Stomach (tissue), 9 donors: Measurements from ENCODE around the gene KRTAP5-9. TPM values are rescaled to one million over a fixed set of nuclear protein-coding genes. Genes with fewer than 3 reads are reported as not detected.
A peak's percentile ranks its signal among the peaks of the same experiment; 100 is the strongest.
"Not testable (repeated sequence)": the region's sequence is repeated elsewhere in the genome, so short reads cannot be mapped to it uniquely, and the experiment has no call there.

ENCODE experiments used
- DNase-seq, 2 donors: peaks; one replicate each; pipeline versions ENCODE4 v3.0.0 to v3.0.0-alpha.2; 2013 to 2019
- H3K27ac ChIP-seq, 5 donors: fragments of 200-600 bp in 4 of 5; sonication (generic) in 4 of 5; one replicate each; pipeline ENCODE4 v1.5.1; 2013 to 2019; ENCODE audit warnings: mild to moderate bottlenecking in 1 of 5, moderate library complexity in 1 of 5
- H3K27me3 ChIP-seq, 3 donors: fragments of 200-600 bp; sonication (generic); one replicate each; pipeline ENCODE4 v1.5.1; 2017 to 2019; ENCODE audit warnings: mixed run types in 1 of 3
- H3K36me3 ChIP-seq, 4 donors: fragments of 200-600 bp; sonication (generic); 1 replicate in 3 of 4; 2 replicates in 1 of 4; pipeline ENCODE4 v1.5.1; 2016 to 2019
- H3K4me1 ChIP-seq, 4 donors: fragments of 200-600 bp; sonication (generic); one replicate each; pipeline ENCODE4 v1.5.1; 2016 to 2019
- H3K4me3 ChIP-seq, 4 donors: fragments of 200-600 bp; sonication (generic) in 3 of 4; one replicate each; pipeline ENCODE4 v1.5.1; 2016 to 2019; ENCODE audit warnings: mild to moderate bottlenecking in 1 of 4
- H3K9me3 ChIP-seq, 4 donors: fragments of 200-600 bp; sonication (generic); one replicate each; pipeline ENCODE4 v1.5.1; 2016 to 2019
- CTCF ChIP-seq, 7 experiments: fragments of 450-650 bp in 4 of 7; fragments of 200-600 bp in 3 of 7; sonication (generic) in 3 of 7; IDR thresholded peaks; one replicate each; pipeline ENCODE4 v1.5.1; 2016 to 2019; ENCODE audit warnings: antibody characterized with exemption in 7 of 7, control low read depth in 2 of 7, mild to moderate bottlenecking in 1 of 7
- EP300 ChIP-seq: sonication (generic); formaldehyde crosslinking; IDR thresholded peaks from one replicate; pipeline ENCODE4 v1.6.1; 2017; ENCODE audit warnings: antibody characterized with exemption
- POLR2A ChIP-seq, 4 donors: fragments of 450-650 bp; IDR thresholded peaks; one replicate each; pipeline ENCODE4 v1.6.1; 2016; ENCODE audit warnings: antibody characterized with exemption in 4 of 4, control low read depth in 2 of 4, mild to moderate bottlenecking in 1 of 4, moderate library complexity in 1 of 4
- POLR2AphosphoS5 ChIP-seq, 3 donors: sonication (generic); formaldehyde crosslinking; IDR thresholded peaks; one replicate each; pipeline ENCODE4 v1.6.1; 2016; ENCODE audit warnings: antibody characterized with exemption in 3 of 3
- WGBS, 5 donors: extraction: QIAGEN DNeasy Blood & Tissue Kit in 3 of 5; methylation state at CpG; one replicate each; pipeline versions ENCODE4 v1.1.5 to v1.1.7; 2013 to 2018; 5-methylcytosine and 5-hydroxymethylcytosine counted together
- intact Hi-C: fragments of 100-400 bp; cut with DNase I; formaldehyde crosslinking; loops from one replicate; pipeline ENCODE4 v1.15.1; 2023; ENCODE audit warnings: low total_unique reads
- polyA plus RNA-seq, 3 donors: library from polyadenylated mRNA; stranded (reverse); fragments of 200-250 nt; gene quantifications; one replicate each; pipeline ENCODE4 v1.2.3, GENCODE V29; 2013
- total RNA-seq, 5 donors: library from RNA; depleted of rRNA; stranded (reverse); fragments of >200 nt; gene quantifications; one replicate each; pipeline versions ENCODE4 v1.1.0 to v1.2.3, GENCODE V29; 2014 to 2016
- donor health status: healthy with polysubstance abuse.
- donor health status: Bipolar disorder and iron deficiency.
- donor health status: healthy.

The KRTAP5-9 gene
- total and polyA plus RNA-seq, 8 donors: 0.55 TPM; not detected in 7

DNA sequence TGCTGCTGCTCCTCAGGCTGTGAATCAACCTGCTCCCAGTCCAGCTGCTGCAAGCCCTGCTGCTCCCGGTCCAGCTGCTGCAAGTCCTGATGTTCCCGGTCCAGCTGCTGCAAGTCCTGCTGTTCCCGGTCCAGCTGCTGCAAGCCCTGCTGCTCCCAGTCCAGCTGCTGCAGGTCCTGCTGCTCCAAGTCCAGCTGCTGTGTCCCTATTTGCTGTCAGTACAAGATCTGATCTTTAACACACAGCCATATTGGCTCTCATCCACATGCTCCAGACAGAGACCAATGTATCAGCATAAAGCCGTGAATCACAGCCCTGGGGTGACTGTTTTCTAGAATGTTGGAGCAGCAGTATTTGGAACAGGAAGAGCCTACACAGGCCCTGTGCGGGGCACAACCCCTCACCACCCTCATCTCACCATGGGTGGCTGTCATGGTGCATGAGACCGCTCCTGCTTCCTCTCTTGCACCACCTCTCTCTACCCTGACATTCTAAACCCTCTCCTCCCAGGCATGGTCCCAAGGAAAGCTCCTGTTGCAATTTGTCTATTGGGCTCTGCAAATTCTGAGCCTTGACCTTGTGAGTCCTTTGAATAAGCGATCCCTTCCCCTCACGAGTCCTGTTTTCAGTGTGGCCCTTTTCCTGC is 20.6 kb downstream of the KRTAP5-9 start:
- H3K27ac ChIP-seq: no peak overlapping the region
- H3K27me3 ChIP-seq: peaks cover 0 to 24% (median 0%) of the 10 kb centered on the region in 3 donors
- TF ChIP-seq POLR2AphosphoS5 (IDR thresholded peaks at IDR 0.05) (no peak), POLR2A (IDR thresholded peaks at IDR 0.05) (no peak), EP300 (no peak), CTCF (IDR thresholded peaks at IDR 0.05) (no peak)
- H3K9me3 ChIP-seq: no peaks in the 10 kb centered on the region
- no peaks in the 10 kb centered on the region for H3K36me3 ChIP-seq
- H3K4me3 ChIP-seq: no peak overlapping the region
- intact Hi-C loops: no loop called here
- H3K4me1 ChIP-seq: peaks cover 0 to 6% (median 0%) of the 10 kb centered on the region in 4 donors
- peak in 1 of 2 donors; percentile 64 for DNase-seq
- 56 to 75% (median 64%) methylated on average over 8 of the region's 8 CpGs for WGBS, 5 donors

DNA sequence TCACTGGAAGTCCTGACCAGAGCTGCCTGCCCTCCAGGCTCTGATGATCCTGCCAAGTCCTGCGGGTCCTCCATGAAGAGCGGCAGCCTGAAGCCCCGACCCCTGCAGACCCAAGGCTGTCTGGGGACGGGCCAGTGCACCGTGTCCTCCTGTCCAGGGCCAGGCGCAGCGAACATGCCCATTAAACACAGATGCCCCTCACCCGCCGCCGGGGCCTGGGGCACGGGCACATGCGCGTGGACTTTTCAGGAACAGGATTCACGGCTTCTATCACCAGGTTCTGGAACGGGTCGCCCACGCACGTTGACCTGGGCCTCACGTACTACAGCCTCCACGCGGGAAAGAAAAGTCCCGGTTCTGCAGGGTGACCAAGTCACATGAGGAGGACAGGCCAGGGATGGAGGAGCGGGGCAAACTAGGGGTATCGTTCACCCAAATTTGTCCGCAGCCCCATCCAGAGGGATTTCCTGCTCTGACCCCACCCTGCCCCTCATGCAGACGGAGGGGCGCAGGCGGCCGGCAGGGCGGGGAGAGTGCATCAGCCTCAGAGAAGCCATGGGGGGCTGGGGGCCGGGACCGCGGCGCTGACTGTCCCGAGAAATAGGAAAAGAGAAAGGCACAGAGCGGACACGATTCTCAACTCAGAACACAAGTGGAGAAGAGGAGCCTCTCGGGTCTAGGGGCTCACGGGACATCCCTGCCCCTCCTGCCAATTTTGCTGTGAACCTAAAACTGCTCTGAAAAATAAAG is 23.1 kb downstream of the KRTAP5-9 start:
- 73 to 82% (median 78%) methylated on average over 22 to 37 of the region's 39 CpGs for WGBS, 5 donors
- H3K27me3 ChIP-seq, H3K36me3 ChIP-seq, intact Hi-C loops, H3K4me1 ChIP-seq, H3K4me3 ChIP-seq, H3K27ac ChIP-seq, H3K9me3 ChIP-seq, DNase-seq: not testable (repeated sequence)

GRCh38 chr11:71572811-71573210 is 24.6 kb downstream of the KRTAP5-9 start:
- WGBS, 5 donors: 78 to 82% (median 79%) methylated on average over 11 of the region's 11 CpGs
- H3K9me3 ChIP-seq: no peaks in the 10 kb centered on the region
- H3K4me1 ChIP-seq: peaks cover 0 to 6% (median 0%) of the 10 kb centered on the region in 4 donors
- no peak overlapping the region for H3K27ac ChIP-seq
- TF ChIP-seq CTCF (IDR thresholded peaks at IDR 0.05): no peak
- no peak for TF ChIP-seq POLR2AphosphoS5 (IDR thresholded peaks at IDR 0.05)
- no peak for TF ChIP-seq POLR2A (IDR thresholded peaks at IDR 0.05)
- no peak for TF ChIP-seq EP300
- H3K4me3 ChIP-seq: no peak overlapping the region
- intact Hi-C loops: no loop called here
- no peaks in the 10 kb centered on the region for H3K36me3 ChIP-seq
- DNase-seq: no peak
- H3K27me3 ChIP-seq: no peaks in the 10 kb centered on the region

GRCh38 chr11:71574418-71574817 is 26.2 kb downstream of the KRTAP5-9 start:
- intact Hi-C loops: no loop called here
- no peaks in the 10 kb centered on the region for H3K4me1 ChIP-seq
- 56 to 77% (median 67%) methylated on average over 5 of the region's 5 CpGs for WGBS, 5 donors
- no peaks in the 10 kb centered on the region for H3K9me3 ChIP-seq
- no peak overlapping the region for H3K4me3 ChIP-seq
- no peaks in the 10 kb centered on the region for H3K36me3 ChIP-seq
- peaks cover 0 to 5% (median 0%) of the 10 kb centered on the region in 3 donors for H3K27me3 ChIP-seq
- H3K27ac ChIP-seq: no peak overlapping the region
- DNase-seq: no peak
- TF ChIP-seq POLR2A (IDR thresholded peaks at IDR 0.05): no peak
- TF ChIP-seq POLR2AphosphoS5 (IDR thresholded peaks at IDR 0.05): no peak
- TF ChIP-seq EP300: no peak
- TF ChIP-seq CTCF (IDR thresholded peaks at IDR 0.05): no peak
